Measurements from ENCODE around the gene ANKRD55.
"Not testable (repeated sequence)": the region's sequence is repeated elsewhere in the genome, so short reads cannot be mapped to it uniquely, and the experiment has no call there.

ANKRD55 gene

DNA sequence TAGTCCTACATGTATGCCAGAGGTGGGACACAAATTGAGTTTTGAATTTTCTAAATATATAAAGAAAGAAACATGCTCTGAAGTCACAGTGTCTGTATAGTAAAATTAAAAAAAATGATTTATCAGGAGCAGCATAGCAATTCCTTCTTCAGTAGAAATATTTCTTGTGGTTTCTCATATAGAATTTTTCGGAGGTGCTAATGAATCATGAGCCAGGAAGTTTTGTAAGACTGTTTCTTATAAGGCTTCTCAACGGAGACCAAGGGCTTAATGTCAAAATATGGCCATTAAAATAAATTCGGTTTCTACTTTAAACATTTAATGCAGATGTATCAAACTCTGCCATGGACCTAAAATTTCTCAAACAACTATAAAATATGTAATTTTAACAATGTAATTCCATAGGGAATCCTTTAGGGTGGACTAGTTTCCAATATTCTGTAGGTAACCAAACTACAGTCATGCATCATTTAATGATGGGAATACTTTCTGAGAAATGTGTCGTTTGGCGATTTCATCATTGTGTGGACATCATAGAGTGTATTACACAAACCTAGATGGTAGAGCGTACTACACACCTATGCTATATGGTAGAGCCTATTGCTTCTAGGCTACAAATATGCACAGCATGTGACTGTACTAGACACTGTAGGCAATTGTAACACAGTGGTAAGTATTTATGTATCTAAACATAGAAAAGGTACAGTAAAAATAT lies 66.3 kb downstream of the ANKRD55 start:
- DNase-seq = no peak

- no peak for DNase-seq
Measured at GRCh38 chr5:56164376-56164775, 68.8 kb downstream of the ANKRD55 start.

- DNase-seq = no peak
Measured at GRCh38 chr5:56161927-56162326, 71.2 kb downstream of the ANKRD55 start.

- DNase-seq = no peak
Measured at GRCh38 chr5:56161439-56161823, 71.7 kb downstream of the ANKRD55 start.

DNA sequence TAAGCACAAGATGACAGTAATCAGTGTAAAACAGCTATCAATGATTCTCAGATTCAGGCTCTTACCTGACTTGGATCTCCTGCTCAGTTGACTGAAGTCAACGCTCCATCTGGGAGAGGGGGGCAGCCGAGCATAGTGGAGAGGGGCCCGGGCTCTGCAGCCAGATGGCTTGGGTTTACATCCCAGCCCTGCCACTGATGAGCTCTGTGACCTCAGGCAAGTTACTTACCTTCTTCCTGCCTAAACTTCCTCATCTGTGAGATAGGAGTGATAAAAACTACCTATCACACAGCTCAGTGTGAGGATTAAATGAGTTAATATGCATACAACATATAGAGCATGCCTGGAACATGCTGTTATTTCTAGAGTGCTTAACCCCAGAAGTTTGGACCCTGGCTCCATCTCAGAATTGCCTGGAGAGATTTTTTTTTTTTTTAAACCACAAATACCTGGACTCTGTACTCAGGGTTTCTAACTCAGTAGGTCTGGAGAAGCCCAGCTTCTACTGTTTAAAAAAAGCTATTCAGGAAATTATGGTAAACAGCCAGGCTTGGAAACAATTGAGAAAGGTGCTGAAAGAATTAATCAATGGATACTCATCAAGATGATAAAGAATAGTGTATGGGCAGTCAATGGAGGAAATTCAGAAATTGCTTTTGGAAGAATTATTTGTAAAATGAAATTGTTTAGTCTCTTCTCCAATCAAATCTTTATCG lies 72.2 kb downstream of the ANKRD55 start:
- DNase-seq = no peak

- no peak for DNase-seq
Measured at GRCh38 chr5:56159521-56159947, 73.6 kb downstream of the ANKRD55 start.

DNA sequence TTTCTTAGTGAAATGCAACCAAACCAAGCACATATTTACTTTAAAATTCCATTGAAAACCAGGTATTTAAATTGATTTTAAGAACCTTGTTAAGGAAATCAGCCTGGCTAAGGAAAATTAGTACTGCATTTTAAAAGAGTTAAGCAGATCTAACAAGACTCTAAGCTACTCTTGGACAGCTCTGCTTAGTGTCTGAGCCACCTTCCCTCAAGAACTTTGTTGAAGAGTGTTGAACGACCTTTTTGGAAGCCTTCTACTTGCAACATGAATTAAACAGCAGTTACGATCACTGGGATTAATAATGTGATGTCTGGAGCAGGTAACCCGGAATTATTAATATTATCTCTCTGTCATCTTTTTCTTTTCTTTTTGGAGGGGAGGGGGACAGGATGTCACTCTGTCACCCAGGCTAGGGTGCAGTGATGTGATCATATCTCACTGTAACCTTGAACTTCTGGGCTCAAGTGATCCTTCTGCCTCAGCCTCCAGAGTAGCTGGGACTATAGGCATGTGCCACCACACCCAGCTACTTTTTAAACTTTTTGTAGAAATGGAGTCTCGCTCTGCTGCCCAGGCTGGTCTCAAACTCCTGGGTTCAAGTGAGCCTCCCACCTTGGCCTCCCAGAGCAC lies 74.7 kb downstream of the ANKRD55 start:
- DNase-seq = no peak

- DNase-seq = not testable (repeated sequence)
Measured at GRCh38 chr5:56157191-56157621, 75.9 kb downstream of the ANKRD55 start.

DNA sequence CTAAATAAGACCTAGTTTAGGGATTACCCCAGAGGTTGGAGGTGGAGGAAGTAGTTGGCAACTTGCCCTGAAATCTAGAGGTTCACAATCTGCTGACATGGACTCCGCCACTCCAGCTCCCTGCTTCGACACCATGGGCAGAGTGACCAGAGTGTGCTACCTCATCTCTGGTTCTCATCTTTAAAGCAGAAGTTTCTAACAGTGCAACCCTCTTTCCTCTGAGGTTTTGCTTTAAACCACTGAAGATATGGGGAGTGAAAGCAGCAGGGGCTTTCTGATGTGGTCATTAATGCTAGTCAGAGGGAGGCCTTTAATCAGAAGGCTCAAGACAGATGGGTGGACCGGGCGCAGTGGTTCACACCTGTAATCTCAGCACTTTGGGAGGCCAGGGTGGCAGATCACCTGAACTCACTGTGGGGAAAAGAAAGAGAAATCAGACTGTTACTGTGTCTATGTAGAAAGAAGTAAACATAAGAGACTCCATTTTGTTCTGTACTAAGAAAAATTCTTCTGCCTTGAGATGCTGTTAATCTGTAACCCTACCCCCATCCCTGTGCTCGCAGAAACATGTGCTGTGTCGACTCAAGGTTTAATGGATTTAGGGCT lies 76.4 kb downstream of the ANKRD55 start:
- not testable (repeated sequence) for DNase-seq

- DNase-seq = no peak
Measured at GRCh38 chr5:56155992-56156584, 77.0 kb downstream of the ANKRD55 start.

GRCh38 chr5:56154732-56155484 lies 78.2 kb downstream of the ANKRD55 start:
- no peak for DNase-seq

DNA sequence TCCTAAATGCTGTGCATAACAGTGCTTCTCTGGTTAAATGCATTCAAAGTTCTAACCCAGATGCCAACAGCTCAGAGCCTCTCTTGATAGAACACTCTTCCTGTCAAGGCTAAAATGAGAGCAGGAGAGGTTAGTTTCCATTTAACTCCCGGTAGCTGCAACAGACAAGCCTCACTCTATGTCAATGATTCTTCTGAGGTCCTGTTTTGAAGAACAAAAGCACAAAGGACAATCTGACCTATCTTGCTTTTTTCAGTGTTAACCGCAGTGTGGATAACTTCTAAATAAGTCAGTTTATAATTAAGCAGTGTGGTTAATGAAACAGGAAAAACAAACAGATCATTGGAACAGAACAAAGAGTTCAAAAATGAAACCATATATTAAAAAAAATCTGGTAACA lies 80.7 kb downstream of the ANKRD55 start:
- no peak for DNase-seq

DNA sequence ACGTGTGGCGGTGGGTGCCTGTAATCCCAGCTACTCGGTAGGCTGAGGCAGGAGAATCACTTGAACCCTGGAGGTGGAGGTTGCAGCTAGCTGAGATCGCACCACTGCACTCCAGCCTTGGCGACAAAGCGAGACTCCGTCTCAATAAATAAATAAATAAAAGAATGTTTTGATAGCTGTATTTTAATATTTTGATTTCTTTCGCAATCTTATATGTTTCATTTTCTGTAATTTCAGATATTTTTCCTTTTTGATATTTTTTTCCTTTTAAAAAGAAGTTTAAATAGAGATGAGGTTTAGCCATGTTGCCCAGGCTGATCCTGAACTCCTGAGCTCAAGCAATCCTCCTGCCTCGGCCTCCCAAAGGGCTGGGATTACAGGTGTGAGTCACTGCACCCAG lies 82.4 kb downstream of the ANKRD55 start:
- not testable (repeated sequence) for DNase-seq

DNA sequence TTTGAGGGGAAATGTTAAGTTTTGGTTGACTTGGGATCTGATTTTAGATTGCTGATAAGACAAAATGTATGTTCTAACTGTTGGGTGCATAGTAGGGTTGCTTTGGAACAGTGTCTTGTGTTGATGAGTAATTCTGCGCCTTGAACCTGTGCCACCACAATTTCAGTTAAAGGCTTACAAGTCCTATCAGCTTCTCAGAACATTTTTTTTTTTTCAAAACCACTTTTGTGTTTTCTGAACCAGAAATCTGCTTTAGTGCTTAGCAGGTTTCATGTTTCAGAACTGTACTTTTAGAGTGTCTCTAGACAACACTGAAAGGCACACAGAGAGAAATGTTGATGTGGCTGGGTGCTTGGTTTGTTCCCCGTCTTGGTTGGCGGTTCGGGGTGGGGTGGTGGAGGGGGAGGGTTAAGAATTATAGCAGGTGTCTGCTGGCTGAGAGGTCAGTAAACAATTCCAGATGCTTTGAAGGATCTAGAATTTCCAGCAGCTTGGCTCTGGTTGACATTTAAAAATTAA lies 84.6 kb downstream of the ANKRD55 start:
- peak; percentile 34 for DNase-seq

DNA sequence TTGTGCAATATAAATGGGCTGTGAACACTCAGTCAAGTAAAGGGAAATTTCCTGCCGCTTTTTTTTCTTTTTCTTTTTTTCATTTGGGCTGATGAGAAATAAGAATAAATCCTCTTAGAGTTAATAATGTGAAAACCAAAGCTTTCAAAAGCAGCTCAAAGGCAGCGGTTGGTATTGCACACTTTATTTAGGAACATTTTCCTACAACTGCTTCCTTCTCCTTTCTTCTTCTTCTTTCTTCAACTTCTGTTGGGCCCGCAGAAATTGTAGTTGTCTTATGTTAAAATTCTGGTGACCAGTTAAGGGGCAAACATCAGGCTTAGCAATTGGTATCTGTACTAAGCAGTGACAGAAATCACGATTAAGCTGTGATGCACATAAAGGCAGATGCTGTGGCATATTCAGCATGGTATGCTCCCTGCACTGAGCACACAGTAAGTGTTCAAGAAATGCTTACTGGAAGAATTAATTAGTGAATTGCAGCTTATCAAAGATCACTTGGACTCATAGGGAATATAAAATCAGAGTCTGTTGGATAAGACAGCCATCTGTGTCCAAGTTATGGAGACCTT lies 85.4 kb downstream of the ANKRD55 start:
- no peak for DNase-seq

DNA sequence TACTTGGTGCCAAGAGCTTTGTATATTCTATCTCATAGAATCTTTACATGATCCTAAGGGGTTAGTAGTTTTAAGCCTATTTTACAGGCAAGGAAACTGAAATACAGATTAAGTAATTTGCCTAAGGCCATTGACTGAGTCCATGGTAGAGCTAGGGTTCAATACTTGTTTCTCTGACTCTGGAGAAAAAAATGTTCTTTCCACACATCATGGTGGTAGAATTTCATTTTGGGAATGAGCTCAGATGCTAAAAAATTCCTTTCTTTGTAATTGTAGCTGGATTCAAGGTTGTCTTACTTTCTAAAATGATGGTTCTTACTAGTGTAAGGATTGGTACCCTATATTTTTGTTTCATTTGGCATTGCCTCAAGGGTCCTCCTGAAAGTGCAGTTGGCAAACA lies 86.0 kb downstream of the ANKRD55 start:
- DNase-seq = no peak

DNA sequence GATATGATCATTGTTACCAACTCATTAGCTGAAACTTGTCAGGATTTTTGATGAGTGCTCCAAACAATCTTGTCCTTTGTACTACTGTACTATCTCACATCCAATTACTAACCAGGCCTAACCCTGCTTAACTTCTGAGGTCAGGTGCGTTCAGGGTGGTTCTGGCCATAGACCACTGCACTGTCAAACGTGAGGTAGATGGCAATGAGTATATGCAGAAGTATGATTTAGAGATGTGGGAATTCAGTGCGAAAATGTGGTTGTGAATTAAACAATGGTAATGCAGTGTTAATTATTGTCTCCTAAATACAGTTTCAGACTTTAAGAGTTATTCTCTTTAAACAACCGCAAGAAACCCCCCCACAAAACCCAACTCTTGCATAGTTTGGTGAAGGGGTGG lies 86.5 kb downstream of the ANKRD55 start:
- no peak for DNase-seq

GRCh38 chr5:56145511-56145910 lies 87.6 kb downstream of the ANKRD55 start:
- DNase-seq = no peak

DNA sequence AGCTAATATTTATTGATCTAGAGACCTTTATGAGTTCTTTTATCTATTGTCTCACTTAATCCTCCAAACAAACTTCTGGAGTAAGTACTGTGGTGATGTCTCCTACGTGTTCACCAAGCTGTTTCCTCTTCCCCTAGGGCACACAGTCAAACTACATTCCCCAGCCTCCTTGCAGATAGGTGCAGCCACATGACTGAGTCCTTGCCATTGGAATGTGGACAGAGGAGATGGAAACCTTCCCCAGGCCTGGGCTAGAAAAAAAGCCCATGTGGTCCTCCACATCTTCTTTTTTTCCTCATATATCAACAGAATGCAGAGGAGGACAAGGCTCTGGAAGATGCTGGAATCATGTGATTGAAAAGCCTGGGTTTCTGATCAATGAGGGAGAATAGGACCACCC lies 88.0 kb downstream of the ANKRD55 start:
- no peak for DNase-seq

- no peak for DNase-seq
Measured at GRCh38 chr5:56144211-56144610, 88.9 kb downstream of the ANKRD55 start.

- no peak for DNase-seq
Measured at GRCh38 chr5:56143373-56143714, 89.8 kb downstream of the ANKRD55 start.
